Measurements from ENCODE around the gene TM7SF2. TPM values are rescaled to one million over a fixed set of nuclear protein-coding genes. Genes with fewer than 3 reads are reported as not detected.
A peak's percentile ranks its signal among the peaks of the same experiment; 100 is the strongest.

TM7SF2 gene
- total and polyA plus RNA-seq, 2 of the 8 experiments (the other 6 are each of a cell fraction or from before 2014, with no cell fraction given), result 40.1 to 96.0 TPM

DNA sequence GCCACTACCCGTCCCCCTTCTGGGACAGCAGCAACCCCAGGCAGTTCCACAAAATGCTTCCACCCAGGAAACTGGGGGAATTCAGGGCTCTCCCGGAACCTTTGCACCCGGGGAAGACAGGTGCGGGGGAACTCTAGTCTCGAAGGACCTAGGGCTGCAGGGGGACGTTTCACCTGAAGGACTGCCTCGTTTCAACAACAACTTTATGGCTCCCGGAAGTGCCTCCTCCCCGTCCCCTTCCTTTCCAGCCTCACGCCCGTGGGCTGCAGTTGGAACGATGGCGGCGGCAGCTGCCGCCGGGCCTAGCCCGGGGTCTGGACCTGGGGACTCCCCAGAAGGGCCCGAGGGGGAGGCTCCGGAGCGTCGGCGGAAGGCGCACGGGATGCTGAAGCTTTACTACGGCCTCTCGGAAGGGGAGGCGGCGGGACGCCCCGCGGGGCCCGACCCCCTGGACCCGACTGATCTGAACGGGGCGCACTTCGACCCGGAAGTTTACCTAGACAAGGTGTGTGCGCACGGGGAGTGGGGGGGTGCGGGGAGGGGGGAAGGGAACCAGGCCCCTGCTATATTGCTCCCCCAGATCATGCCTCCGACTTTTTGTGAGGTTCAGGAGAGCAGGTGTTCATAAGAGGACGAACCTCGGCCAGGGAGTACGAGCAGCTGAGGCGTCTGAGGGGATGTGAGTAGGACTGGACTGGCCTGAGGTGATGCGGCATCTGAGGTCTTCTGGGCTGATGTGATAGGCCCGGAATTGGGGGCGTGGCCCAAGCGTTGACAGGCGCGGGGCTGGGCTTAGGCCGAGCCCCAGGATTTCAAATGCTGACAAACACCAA lies 15.5 kb upstream of the TM7SF2 start, which contains the start of gene VPS51 (continued):
- TF ChIP-seq RFX5 (IDR thresholded peaks at IDR 0.05; ENCODE audit: borderline replicate concordance, low read depth, low read length) (no peak), PHF8 (conservative IDR thresholded peaks at IDR 0.05; ENCODE audit: low read depth, low read length) (peak; percentile 97), CHD2 (IDR thresholded peaks at IDR 0.05; ENCODE audit: low read length) (peak; percentile 86), NANOG (IDR thresholded peaks at IDR 0.05; ENCODE audit: insufficient read depth, low read depth, low read length, poor library complexity, severe bottlenecking) (no peak), POLR2AphosphoS5 (IDR thresholded peaks at IDR 0.05; ENCODE audit: low read depth, low read length) (peak; percentile 92), KDM4A (IDR thresholded peaks at IDR 0.05; ENCODE audit: low read depth, low read length, severe bottlenecking) (peak; percentile 83), POU5F1 (IDR thresholded peaks at IDR 0.05; ENCODE audit: low read depth, low read length) (no peak), JUN (IDR thresholded peaks at IDR 0.05; ENCODE audit: low read depth, low read length) (peak; percentile 58; the same call in 1 of the 2 replicates), CEBPB (IDR thresholded peaks at IDR 0.05; ENCODE audit: low read depth, low read length) (peak; percentile 16; the same call in 1 of the 2 replicates), ASH2L (IDR thresholded peaks at IDR 0.05; ENCODE audit: low read length) (peak; percentile 86), TEAD4 (IDR thresholded peaks at IDR 0.05; ENCODE audit: low read depth, low read length) (peak; percentile 51; the same call in 1 of the 2 replicates), CBX8 (IDR thresholded peaks at IDR 0.05; ENCODE audit: borderline replicate concordance, low read depth, low read length) (no peak), RXRA (IDR thresholded peaks at IDR 0.05; ENCODE audit: insufficient read depth, low read depth, low read length) (no peak), BRCA1 (IDR thresholded peaks at IDR 0.05; ENCODE audit: low read depth, low read length) (peak; percentile 68), CHD1 (IDR thresholded peaks at IDR 0.05; ENCODE audit: low read depth, low read length) (no peak)
- TF ChIP-seq, protein P1, sequence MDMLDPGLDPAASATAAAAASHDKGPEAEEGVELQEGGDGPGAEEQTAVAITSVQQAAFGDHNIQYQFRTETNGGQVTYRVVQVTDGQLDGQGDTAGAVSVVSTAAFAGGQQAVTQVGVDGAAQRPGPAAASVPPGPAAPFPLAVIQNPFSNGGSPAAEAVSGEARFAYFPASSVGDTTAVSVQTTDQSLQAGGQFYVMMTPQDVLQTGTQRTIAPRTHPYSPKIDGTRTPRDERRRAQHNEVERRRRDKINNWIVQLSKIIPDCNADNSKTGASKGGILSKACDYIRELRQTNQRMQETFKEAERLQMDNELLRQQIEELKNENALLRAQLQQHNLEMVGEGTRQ (IDR thresholded peaks at IDR 0.05; ENCODE audit: low read length), result peak; percentile 3; the same call in 1 of the 2 replicates
